Thymus (tissue), 11 donors: ENCODE results near the gene FOXR1. TPM values are rescaled to one million over a fixed set of nuclear protein-coding genes. Genes with fewer than 3 reads are reported as not detected.
"Not testable (repeated sequence)": the region's sequence is repeated elsewhere in the genome, so short reads cannot be mapped to it uniquely, and the experiment has no call there.

Experiments
- DNase-seq, 9 donors: peaks; one replicate each; pipeline ENCODE4 v3.0.0-alpha.2; 2013; ENCODE audit warnings: low spot score in 9 of 9, low read depth in 6 of 9, missing footprints in 1 of 9
- H3K27ac ChIP-seq, 2 donors: one replicate each; pipeline ENCODE4 v1.5.1; 2013; ENCODE audit warnings: control low read depth in 1 of 2, low read depth in 1 of 2, low read length in 1 of 2, mild to moderate bottlenecking in 1 of 2, moderate library complexity in 1 of 2
- H3K27me3 ChIP-seq, 2 donors: one replicate each; pipeline ENCODE4 v1.5.1; 2013; ENCODE audit warnings: low read length in 1 of 2; ENCODE audit not compliant: control insufficient read depth in 2 of 2, insufficient read depth in 1 of 2
- H3K36me3 ChIP-seq, 2 donors: one replicate each; pipeline ENCODE4 v1.5.1; 2013; ENCODE audit warnings: low read length in 1 of 2, mild to moderate bottlenecking in 1 of 2, moderate library complexity in 1 of 2; ENCODE audit not compliant: control insufficient read depth in 2 of 2, insufficient read depth in 2 of 2
- H3K4me1 ChIP-seq, 2 donors: one replicate each; pipeline ENCODE4 v1.5.1; 2013; ENCODE audit warnings: low read length in 2 of 2; ENCODE audit not compliant: control insufficient read depth in 2 of 2, insufficient read depth in 2 of 2
- H3K4me3 ChIP-seq, 2 donors: one replicate each; pipeline ENCODE4 v1.5.1; 2013; ENCODE audit warnings: low read length in 2 of 2, control low read depth in 1 of 2, mild to moderate bottlenecking in 1 of 2
- H3K9me3 ChIP-seq, 2 donors: one replicate each; pipeline ENCODE4 v1.5.1; 2013; ENCODE audit warnings: low read length in 1 of 2, mild to moderate bottlenecking in 1 of 2; ENCODE audit not compliant: control insufficient read depth in 2 of 2, insufficient read depth in 1 of 2
- WGBS: extraction: QIAGEN DNeasy Blood & Tissue Kit; methylation state at CpG from one replicate; pipeline ENCODE4 v1.1.7; 2013; 5-methylcytosine and 5-hydroxymethylcytosine counted together
- polyA plus RNA-seq: library from polyadenylated mRNA; stranded (reverse); fragments of 200-250 nt; gene quantifications from one replicate; pipeline ENCODE4 v1.2.3, GENCODE V29; 2013
- total RNA-seq: library from RNA; stranded (reverse); fragments of 120-200 nt; gene quantifications from one replicate; pipeline ENCODE4 v1.2.4, GENCODE V29; 2013
- donor health status: healthy.

FOXR1 gene
- total and polyA plus RNA-seq, 2 donors: 0.19 TPM; not detected in 1

GRCh38 chr11:119006656-119007055 is 35.1 kb downstream of the FOXR1 start:
- WGBS: 94% methylated on average over 4 of the region's 4 CpGs
- no peaks in the 10 kb centered on the region for H3K27me3 ChIP-seq
- peaks cover 51 to 58% of the 10 kb centered on the region in 2 donors for H3K36me3 ChIP-seq
- H3K27ac ChIP-seq: no peak overlapping the region
- no peaks in the 10 kb centered on the region for H3K4me1 ChIP-seq
- H3K4me3 ChIP-seq: no peak overlapping the region
- H3K9me3 ChIP-seq: no peaks in the 10 kb centered on the region
- DNase-seq: no peak

GRCh38 chr11:119011476-119012053 is 40.0 kb downstream of the FOXR1 start:
- no peak overlapping the region for H3K27ac ChIP-seq
- H3K27me3 ChIP-seq: no peaks in the 10 kb centered on the region
- H3K4me3 ChIP-seq: no peak overlapping the region
- DNase-seq: no peak
- WGBS: 98% methylated on average over 6 of the region's 6 CpGs
- peaks cover 73 to 76% of the 10 kb centered on the region in 2 donors for H3K36me3 ChIP-seq
- no peaks in the 10 kb centered on the region for H3K9me3 ChIP-seq
- peaks cover 3 to 5% of the 10 kb centered on the region in 2 donors for H3K4me1 ChIP-seq

GRCh38 chr11:119012629-119013170 is 41.1 kb downstream of the FOXR1 start:
- Histone ChIP-seq H3K27me3 (no peaks in the 10 kb centered on the region), H3K4me1 (peaks cover 10 to 11% of the 10 kb centered on the region in 2 donors), H3K27ac (no peak overlapping the region), H3K4me3 (no peak overlapping the region), H3K9me3 (no peaks in the 10 kb centered on the region), H3K36me3 (peaks cover 63 to 70% of the 10 kb centered on the region in 2 donors)
- DNase-seq: no peak
- 98% methylated on average over 3 of the region's 3 CpGs for WGBS

- no peak for DNase-seq
- Histone ChIP-seq H3K4me3 (no peak overlapping the region), H3K9me3 (peaks cover 0 to 6% of the 10 kb centered on the region in 2 donors), H3K27ac (no peak overlapping the region), H3K36me3 (peaks cover 59 to 67% of the 10 kb centered on the region in 2 donors), H3K4me1 (peaks cover 10 to 16% of the 10 kb centered on the region in 2 donors), H3K27me3 (no peaks in the 10 kb centered on the region)
- 98% methylated on average over 17 of the region's 17 CpGs for WGBS
Measured at GRCh38 chr11:119014209-119014924, 42.8 kb downstream of the FOXR1 start.

GRCh38 chr11:119015054-119015611 is 43.6 kb downstream of the FOXR1 start:
- Histone ChIP-seq H3K4me3 (no peak overlapping the region), H3K9me3 (peaks cover 0 to 6% of the 10 kb centered on the region in 2 donors), H3K4me1 (peaks cover 15 to 24% of the 10 kb centered on the region in 2 donors), H3K36me3 (peaks cover 52 to 62% of the 10 kb centered on the region in 2 donors), H3K27ac (no peak overlapping the region), H3K27me3 (no peaks in the 10 kb centered on the region)
- no peak for DNase-seq
- 93% methylated on average over 8 of the region's 8 CpGs for WGBS

- Histone ChIP-seq H3K9me3 (peaks cover 0 to 6% of the 10 kb centered on the region in 2 donors), H3K4me1 (peaks cover 18 to 29% of the 10 kb centered on the region in 2 donors), H3K4me3 (no peak overlapping the region), H3K27ac (no peak overlapping the region), H3K27me3 (no peaks in the 10 kb centered on the region), H3K36me3 (peaks cover 46 to 55% of the 10 kb centered on the region in 2 donors)
- DNase-seq: no peak
- 95% methylated on average over 14 of the region's 14 CpGs for WGBS
Measured at GRCh38 chr11:119016216-119017009, 44.9 kb downstream of the FOXR1 start.

GRCh38 chr11:119017377-119017776 is 45.8 kb downstream of the FOXR1 start:
- H3K27me3 ChIP-seq, H3K9me3 ChIP-seq, DNase-seq: not testable (repeated sequence)
- peaks cover 41 to 55% of the 10 kb centered on the region in 2 donors for H3K36me3 ChIP-seq
- WGBS: 4% methylated on average over 10 of the region's 10 CpGs
- H3K4me1 ChIP-seq: peaks cover 18 to 29% of the 10 kb centered on the region in 2 donors
- peak overlapping the region; percentile 64 to 100 for H3K4me3 ChIP-seq
- H3K27ac ChIP-seq: peak overlapping the region; percentile 52 to 99

- H3K4me3 ChIP-seq: peak within 1 kb of the TSS; percentile 64 to 100
- H3K27me3 ChIP-seq: no peaks in the 10 kb centered on the region
- peaks cover 18 to 29% of the 10 kb centered on the region in 2 donors for H3K4me1 ChIP-seq
- peaks cover 0 to 6% of the 10 kb centered on the region in 2 donors for H3K9me3 ChIP-seq
- peak within 1 kb of the TSS; percentile 99 for H3K27ac ChIP-seq
- under 1% methylated on average over 63 of the region's 63 CpGs for WGBS
- peaks cover 39 to 56% of the 10 kb centered on the region in 2 donors for H3K36me3 ChIP-seq
- DNase-seq: peak; percentile 93 to 98 (median 96)
Measured at GRCh38 chr11:119018074-119018938, 46.7 kb downstream of the FOXR1 start, which contains the start of the genes RPS25 and TRAPPC4. TSS of gene RPS25 (minus strand) at chr11:119018343. CDS start at chr11:119018284, 59 bp downstream. TSS of gene TRAPPC4 (plus strand) at chr11:119018766. CDS start at chr11:119018796, 30 bp downstream.
